ENCODE measurements around the gene VSTM4.

DNA sequence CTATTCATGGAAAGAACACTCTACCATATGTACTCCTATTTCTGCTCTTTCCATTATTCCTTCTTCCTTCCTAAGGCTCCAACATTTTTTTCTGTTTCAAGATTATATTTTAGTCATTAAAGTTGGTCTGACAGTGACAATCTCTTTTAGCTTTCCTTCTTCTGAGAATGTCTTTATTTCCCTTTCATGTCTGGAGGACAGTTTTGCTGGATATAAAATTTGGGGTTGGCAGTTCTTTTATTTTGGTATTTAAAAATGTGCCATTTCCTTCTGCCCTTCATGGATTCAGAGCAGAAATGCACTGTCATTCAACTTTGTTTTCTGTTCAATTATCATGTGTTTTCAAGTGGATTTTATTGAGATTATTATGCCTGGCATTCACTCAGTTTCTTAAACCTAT, 53.1 kb downstream of the VSTM4 start:
- TF ChIP-seq POLR2A (IDR thresholded peaks at IDR 0.05): no peak
- TF ChIP-seq, protein P1, sequence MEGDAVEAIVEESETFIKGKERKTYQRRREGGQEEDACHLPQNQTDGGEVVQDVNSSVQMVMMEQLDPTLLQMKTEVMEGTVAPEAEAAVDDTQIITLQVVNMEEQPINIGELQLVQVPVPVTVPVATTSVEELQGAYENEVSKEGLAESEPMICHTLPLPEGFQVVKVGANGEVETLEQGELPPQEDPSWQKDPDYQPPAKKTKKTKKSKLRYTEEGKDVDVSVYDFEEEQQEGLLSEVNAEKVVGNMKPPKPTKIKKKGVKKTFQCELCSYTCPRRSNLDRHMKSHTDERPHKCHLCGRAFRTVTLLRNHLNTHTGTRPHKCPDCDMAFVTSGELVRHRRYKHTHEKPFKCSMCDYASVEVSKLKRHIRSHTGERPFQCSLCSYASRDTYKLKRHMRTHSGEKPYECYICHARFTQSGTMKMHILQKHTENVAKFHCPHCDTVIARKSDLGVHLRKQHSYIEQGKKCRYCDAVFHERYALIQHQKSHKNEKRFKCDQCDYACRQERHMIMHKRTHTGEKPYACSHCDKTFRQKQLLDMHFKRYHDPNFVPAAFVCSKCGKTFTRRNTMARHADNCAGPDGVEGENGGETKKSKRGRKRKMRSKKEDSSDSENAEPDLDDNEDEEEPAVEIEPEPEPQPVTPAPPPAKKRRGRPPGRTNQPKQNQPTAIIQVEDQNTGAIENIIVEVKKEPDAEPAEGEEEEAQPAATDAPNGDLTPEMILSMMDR (IDR thresholded peaks at IDR 0.05): no peak

Measured in testis (tissue), 2 donors.